GM18867 (cell line): ENCODE results near the gene FKRP.
A peak's percentile ranks its signal among the peaks of the same experiment; 100 is the strongest.
"Not testable (repeated sequence)": the region's sequence is repeated elsewhere in the genome, so short reads cannot be mapped to it uniquely, and the experiment has no call there.

Experiments
- ATAC-seq: cut with Tn5 transposase; IDR thresholded peaks from one replicate; pipeline ENCODE4 v1.9.1; 2021; ENCODE audit warnings: mild to moderate bottlenecking, moderate library complexity; ENCODE audit not compliant: unreplicated experiment

FKRP gene

GRCh38 chr19:46745521-46746280 is at the start of gene FKRP:
Gene FKRP, plus strand, starts transcription at chr19:46746057. Its CDS starts 9,394 bp downstream, at chr19:46755451.
- peak; percentile 33 for ATAC-seq

DNA sequence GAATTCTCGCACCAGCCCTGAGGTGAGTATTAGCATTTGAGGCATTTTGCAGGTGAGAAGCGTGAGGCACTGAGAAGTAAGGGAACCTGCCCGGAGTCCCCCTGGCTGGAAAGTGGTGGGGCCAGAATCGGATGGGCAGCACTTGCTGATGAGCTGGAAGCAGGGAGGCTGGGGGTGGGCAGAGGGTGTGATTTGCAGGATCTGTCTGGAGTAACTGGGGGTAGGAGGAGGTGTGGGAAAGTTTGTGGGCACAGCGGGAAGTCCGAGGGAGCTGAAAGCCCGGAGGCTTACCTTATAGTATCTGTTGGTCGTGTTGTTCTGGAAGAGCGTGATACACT is 49.0 kb upstream of the FKRP start:
- no peak for ATAC-seq

- ATAC-seq, result no peak
Measured at GRCh38 chr19:46697204-46697960, 48.5 kb upstream of the FKRP start.

DNA sequence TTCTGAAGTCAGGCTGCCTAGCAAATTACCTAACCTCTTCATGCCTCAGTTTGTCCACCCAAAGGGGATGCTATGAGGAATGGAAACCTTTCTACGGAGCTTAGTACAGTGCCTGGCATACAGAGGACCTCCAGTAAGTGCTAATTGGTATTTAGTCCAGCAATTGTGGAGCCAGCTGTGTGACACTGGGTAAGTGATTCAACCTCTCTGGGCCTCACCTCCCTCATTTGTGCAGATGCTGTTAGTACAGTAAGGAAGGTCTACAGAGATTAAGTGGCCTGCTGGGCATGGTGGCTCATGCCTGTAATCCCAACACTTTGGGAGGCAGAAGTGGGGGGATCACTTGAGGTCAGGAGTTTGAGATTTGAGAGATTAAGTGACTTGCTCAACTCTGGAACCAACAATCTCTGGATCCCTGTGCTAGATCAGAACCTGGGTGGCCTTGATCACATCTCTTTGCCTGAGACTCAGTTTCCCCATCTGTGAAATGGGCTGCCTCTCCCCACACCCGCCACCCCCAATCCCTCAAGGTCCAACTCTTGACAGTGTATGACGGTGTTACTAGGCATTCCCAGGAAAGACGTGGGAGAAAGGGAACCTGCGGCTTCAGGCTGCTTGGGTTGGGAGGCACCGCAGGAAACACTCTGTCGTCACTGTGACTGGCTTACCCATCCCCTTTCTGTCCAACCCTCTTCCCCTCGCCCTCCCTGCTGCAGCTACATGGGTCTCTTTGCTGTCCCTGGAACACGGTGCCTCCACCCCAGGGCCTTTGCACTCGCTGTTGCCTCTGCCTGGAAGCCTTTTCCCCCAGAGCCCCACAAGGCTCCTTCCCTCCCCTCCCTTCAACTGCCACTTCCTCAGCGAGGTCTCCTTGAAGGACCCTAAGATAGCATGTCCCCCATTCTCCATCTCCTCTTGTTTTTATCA is 47.2 kb upstream of the FKRP start:
- ATAC-seq, result no peak

DNA sequence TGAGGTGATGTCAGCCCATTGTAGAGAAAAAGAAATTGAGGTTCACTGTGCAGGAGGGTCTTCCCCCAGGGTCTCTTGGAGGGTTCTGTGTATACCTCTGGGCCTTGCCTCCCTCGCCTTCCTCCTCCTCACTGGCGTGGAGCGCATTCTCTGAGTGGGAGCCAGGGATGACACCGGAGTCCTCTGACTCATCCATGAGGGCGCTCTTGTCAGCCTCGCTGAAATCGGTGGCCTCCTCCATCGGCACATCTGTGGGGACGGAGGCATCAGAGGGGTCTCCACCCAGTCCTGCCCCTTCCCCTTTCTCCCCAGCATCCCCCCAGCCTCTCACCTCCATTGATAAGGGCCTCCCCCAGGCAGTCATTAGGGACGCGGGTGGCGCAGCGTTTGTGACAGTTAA is 45.2 kb upstream of the FKRP start:
- no peak for ATAC-seq

GRCh38 chr19:46704379-46705076 is 41.3 kb upstream of the FKRP start:
- ATAC-seq, result no peak

GRCh38 chr19:46710687-46711086 is 35.2 kb upstream of the FKRP start:
- ATAC-seq, result no peak

GRCh38 chr19:46712768-46713338 is 33.0 kb upstream of the FKRP start:
- not testable (repeated sequence) for ATAC-seq

GRCh38 chr19:46713781-46714443 is 31.9 kb upstream of the FKRP start:
- peak; percentile 19 for ATAC-seq

DNA sequence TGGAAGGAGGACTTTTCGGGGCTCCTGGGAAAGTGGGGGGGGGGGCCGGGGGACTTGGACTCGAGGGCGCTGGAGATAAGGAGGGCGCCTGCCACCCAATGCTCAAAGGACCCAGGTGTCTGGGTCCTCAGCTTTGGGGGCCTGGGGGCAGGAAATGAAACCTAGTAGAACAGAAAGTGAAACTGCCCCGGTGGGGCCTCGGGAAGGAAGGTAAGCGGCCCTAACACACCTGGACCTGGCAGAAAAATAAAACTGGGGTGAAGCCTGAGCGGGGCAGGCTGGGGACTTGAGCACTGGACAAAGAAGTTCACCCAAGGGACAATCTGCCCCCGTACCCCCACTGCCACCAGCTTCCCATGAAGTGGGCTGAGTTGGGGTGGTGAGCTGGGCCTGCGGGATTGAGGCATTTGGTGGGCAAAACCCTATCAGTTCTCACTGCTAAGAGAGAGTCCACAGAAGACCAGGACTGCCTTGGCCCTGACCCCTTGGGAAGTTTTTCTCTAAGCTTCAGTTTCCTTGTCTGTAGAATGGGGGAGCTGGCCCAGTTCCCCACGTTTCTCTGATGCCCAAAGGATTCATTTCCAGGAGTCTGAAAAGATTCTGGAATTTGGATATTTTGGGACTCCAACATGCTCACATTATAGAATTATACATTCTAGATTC is 31.3 kb upstream of the FKRP start:
- peak; percentile 33 for ATAC-seq

- ATAC-seq, result no peak
Measured at GRCh38 chr19:46715620-46715974, 30.3 kb upstream of the FKRP start.

- no peak for ATAC-seq
Measured at GRCh38 chr19:46715975-46716671, 29.7 kb upstream of the FKRP start.

DNA sequence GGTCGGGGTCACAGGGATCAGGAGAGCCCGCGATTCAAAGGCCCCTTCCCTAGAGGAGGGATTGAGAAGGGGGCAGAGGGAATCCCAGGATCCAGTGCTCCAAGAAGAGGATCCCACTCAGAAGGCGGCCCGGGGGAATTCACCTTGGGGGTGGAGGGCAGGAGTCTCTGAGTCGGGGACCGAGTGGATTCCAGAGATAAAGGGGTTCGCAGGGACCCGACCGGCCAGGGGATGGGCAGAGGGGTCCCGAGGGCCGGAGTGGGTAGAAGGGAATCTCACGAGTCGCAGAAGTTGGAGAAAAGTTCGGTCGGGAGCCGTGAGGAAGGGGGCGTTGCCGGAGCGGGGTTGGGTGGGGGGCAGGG is 29.2 kb upstream of the FKRP start:
- ATAC-seq, result no peak

DNA sequence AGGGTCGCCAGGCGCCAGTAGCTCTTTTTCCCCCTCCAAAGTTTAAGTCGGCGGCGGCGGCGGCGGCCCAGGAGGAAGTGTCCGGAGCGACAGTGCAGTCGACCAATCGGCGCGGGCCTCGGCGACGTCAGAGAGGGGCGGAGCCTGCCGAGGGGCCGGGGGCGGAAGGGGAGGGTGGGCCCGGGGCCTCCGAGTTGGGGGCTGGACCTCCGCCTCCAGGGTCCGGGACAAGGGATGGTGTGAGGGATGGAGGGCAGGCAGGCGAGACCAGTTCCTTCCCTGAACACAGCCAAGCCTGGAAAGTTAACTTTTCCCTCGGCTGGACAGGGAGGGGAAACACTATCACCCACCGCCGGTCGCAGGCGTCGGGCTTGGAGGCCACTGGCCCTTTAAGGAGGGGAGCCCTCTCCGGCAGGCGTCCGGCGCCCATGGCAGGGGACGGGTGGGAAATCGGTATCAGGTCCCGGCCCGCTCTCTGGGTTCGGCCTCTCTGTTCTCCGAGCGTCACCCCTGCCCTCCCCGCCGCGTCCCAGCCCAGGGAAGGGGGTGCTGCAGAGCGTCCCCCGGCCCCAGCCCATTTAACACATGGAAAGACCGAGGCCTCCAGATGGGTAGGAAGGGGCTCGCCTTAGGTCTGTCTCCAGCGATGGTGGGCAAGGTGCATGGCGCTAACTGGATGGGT is 28.7 kb upstream of the FKRP start, which contains the start of gene PRKD2:
Gene PRKD2, minus strand, starts transcription at position 81 of the 682 bp plus-strand sequence. CDS start 744 bp downstream, outside the sequence.
- ATAC-seq, result peak; percentile 43

- ATAC-seq, result no peak
Measured at GRCh38 chr19:46717716-46718143, 28.1 kb upstream of the FKRP start.

- no peak for ATAC-seq
Measured at GRCh38 chr19:46718157-46718933, 27.5 kb upstream of the FKRP start.

GRCh38 chr19:46718934-46719622 is 26.8 kb upstream of the FKRP start:
- no peak for ATAC-seq
